A549 (cell line): ENCODE data around the gene SF3A1.

Experiments
- CTCF ChIP-seq: fragments of >200 bp; sonication (Bioruptor Twin); formaldehyde crosslinking; IDR thresholded peaks from 3 replicates; pipeline ENCODE4 v1.5.1; 2016
- NR3C1 ChIP-seq: fragments of >200 bp; sonication (Bioruptor Twin); formaldehyde crosslinking; IDR thresholded peaks from 3 replicates; pipeline ENCODE4 v1.6.1; 2017
- POLR2AphosphoS2 ChIP-seq: conservative IDR thresholded peaks from 2 replicates; pipeline ENCODE4 v1.6.1; 2012; ENCODE audit warnings: low read length, improper control_type of control experiment, inconsistent platforms

GRCh38 chr22:30290342-30291057, 66.2 kb downstream of the SF3A1 start:
- TF ChIP-seq CTCF (no peak), NR3C1 (no peak), POLR2AphosphoS2 (no peak)
